ENCODE measurements around the gene NOS1AP. TPM values are rescaled to one million over a fixed set of nuclear protein-coding genes. Genes with fewer than 3 reads are reported as not detected.

The NOS1AP gene
- total RNA-seq, 2 donors from 2014 or later = not detected

Other genes with a start within 250 kb of the NOS1AP start
- gene OLFML2B, start 45.8 kb upstream of the NOS1AP start, total RNA-seq = not detected